Glutamatergic neuron (in vitro differentiated cells): ENCODE data around the gene PARS2. TPM values are rescaled to one million over a fixed set of nuclear protein-coding genes. Genes with fewer than 3 reads are reported as not detected.

Experiments
- DNase-seq: peaks from one replicate; pipeline ENCODE4 v3.0.0; 2022
- H3K27ac Mint-ChIP-seq: one replicate; pipeline ENCODE4 v1.8.0; 2020; ENCODE audit warnings: mild to moderate bottlenecking, mixed read lengths, inconsistent platforms; ENCODE audit not compliant: unreplicated experiment
- H3K27me3 Mint-ChIP-seq: one replicate; pipeline ENCODE4 v1.8.0; 2020; ENCODE audit warnings: mild to moderate bottlenecking, moderate library complexity, mixed read lengths, inconsistent platforms; ENCODE audit not compliant: unreplicated experiment
- H3K36me3 Mint-ChIP-seq: one replicate; pipeline ENCODE4 v1.8.0; 2020; ENCODE audit warnings: mild to moderate bottlenecking, mixed read lengths, inconsistent platforms; ENCODE audit not compliant: unreplicated experiment
- H3K4me1 Mint-ChIP-seq: one replicate; pipeline ENCODE4 v1.8.0; 2020; ENCODE audit warnings: mild to moderate bottlenecking, low read depth, mixed read lengths, inconsistent platforms; ENCODE audit not compliant: unreplicated experiment
- H3K4me3 Mint-ChIP-seq: one replicate; pipeline ENCODE4 v1.8.0; 2020; ENCODE audit warnings: mild to moderate bottlenecking, mixed read lengths, inconsistent platforms; ENCODE audit not compliant: unreplicated experiment
- H3K9me3 Mint-ChIP-seq: one replicate; pipeline ENCODE4 v1.8.0; 2020; ENCODE audit warnings: mild to moderate bottlenecking, moderate library complexity, mixed read lengths, inconsistent platforms; ENCODE audit not compliant: unreplicated experiment
- total RNA-seq: library from RNA; stranded (reverse); fragmentation: NEBNext Ultra II Directional; extraction: Animal tissue kit (Norgen Biotek cat#: 25700); gene quantifications from one replicate; pipeline ENCODE4 v1.2.1, GENCODE V29; 2021; ENCODE audit not compliant: unreplicated experiment
- TF ChIP-seq, protein P1 (sequence below): fragments of 200-600 bp; sonication (generic); IDR thresholded peaks from one replicate; pipeline ENCODE4 v1.5.0; 2021; ENCODE audit not compliant: partially characterized antibody, unreplicated experiment

The PARS2 gene
- total RNA-seq, 1 donor from 2014 or later = 4.2 TPM

- TF ChIP-seq, protein P1, sequence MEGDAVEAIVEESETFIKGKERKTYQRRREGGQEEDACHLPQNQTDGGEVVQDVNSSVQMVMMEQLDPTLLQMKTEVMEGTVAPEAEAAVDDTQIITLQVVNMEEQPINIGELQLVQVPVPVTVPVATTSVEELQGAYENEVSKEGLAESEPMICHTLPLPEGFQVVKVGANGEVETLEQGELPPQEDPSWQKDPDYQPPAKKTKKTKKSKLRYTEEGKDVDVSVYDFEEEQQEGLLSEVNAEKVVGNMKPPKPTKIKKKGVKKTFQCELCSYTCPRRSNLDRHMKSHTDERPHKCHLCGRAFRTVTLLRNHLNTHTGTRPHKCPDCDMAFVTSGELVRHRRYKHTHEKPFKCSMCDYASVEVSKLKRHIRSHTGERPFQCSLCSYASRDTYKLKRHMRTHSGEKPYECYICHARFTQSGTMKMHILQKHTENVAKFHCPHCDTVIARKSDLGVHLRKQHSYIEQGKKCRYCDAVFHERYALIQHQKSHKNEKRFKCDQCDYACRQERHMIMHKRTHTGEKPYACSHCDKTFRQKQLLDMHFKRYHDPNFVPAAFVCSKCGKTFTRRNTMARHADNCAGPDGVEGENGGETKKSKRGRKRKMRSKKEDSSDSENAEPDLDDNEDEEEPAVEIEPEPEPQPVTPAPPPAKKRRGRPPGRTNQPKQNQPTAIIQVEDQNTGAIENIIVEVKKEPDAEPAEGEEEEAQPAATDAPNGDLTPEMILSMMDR = no peak
- Mint-ChIP-seq H3K27me3 (peaks cover 16% of the 10 kb centered on the region), H3K9me3 (peaks cover 4% of the 10 kb centered on the region), H3K27ac (no peak overlapping the region), H3K4me1 (peaks cover 3% of the 10 kb centered on the region), H3K36me3 (no peaks in the 10 kb centered on the region), H3K4me3 (no peak overlapping the region)
- no peak for DNase-seq
Observed at GRCh38 chr1:54786778-54787177, 22.5 kb upstream of the PARS2 start.

GRCh38 chr1:54784066-54784465 is 19.7 kb upstream of the PARS2 start:
- H3K36me3 Mint-ChIP-seq = peaks cover 5% of the 10 kb centered on the region
- H3K27ac Mint-ChIP-seq = no peak overlapping the region
- no peak for DNase-seq
- no peak overlapping the region for H3K4me3 Mint-ChIP-seq
- no peaks in the 10 kb centered on the region for H3K4me1 Mint-ChIP-seq
- peaks cover 6% of the 10 kb centered on the region for H3K9me3 Mint-ChIP-seq
- H3K27me3 Mint-ChIP-seq = peaks cover 14% of the 10 kb centered on the region
- TF ChIP-seq, protein P1 = no peak

- H3K27me3 Mint-ChIP-seq = peaks cover 14% of the 10 kb centered on the region
Observed at GRCh38 chr1:54782588-54782987, 18.3 kb upstream of the PARS2 start.

GRCh38 chr1:54782156-54782555 is 17.8 kb upstream of the PARS2 start:
- H3K27me3 Mint-ChIP-seq = peaks cover 14% of the 10 kb centered on the region
- H3K9me3 Mint-ChIP-seq = peaks cover 4% of the 10 kb centered on the region
- H3K4me3 Mint-ChIP-seq = peak overlapping the region; percentile 63
- no peak for DNase-seq
- H3K36me3 Mint-ChIP-seq = peaks cover 5% of the 10 kb centered on the region
- TF ChIP-seq, protein P1 = no peak
- H3K4me1 Mint-ChIP-seq = peaks cover under 1% of the 10 kb centered on the region
- no peak overlapping the region for H3K27ac Mint-ChIP-seq

More at GRCh38 chr1:54782588-54782987, 18.3 kb upstream of the PARS2 start:
- DNase-seq = no peak
- Mint-ChIP-seq H3K4me3 (no peak overlapping the region), H3K27ac (no peak overlapping the region), H3K36me3 (peaks cover 5% of the 10 kb centered on the region), H3K9me3 (peaks cover 6% of the 10 kb centered on the region), H3K4me1 (no peaks in the 10 kb centered on the region)
- TF ChIP-seq, protein P1 = no peak

DNA sequence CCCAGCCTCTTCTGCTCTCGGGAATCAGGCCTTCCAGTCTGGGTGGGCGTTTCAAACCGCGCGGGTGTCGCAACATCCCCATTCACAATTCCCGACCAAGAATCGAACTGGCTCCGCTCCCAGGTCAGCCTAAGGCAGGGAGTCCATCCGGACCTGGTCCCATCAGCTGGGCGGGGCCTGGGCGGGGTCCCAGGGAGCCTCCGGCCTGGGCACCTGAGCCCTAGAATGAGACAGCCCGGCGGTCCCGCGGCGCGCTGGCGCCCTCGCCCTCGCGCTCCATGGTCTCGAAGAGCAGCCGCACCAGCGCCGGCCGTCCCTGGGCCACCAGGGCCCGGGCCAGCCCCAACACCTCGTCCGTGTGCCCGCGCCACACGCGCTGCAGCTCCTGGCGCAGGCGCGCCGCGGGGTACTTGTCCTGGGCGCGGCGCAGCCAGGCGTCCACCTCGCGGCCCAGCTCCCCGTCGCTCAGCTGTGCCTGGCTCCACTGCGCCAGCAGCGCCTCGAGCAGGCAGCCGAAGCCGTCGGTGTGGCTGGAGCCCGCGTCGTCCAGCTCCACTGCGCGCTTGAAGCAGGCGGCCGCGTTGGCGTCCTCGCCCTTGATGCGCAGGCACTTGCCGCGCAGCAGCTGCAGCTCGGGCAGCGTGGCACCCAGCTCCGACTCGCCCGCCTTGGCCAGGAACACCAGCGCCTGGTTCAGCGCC is 16.9 kb upstream of the PARS2 start:
- TF ChIP-seq, protein P1 = no peak
- peak; percentile 64 for DNase-seq
- peaks cover 14% of the 10 kb centered on the region for H3K27me3 Mint-ChIP-seq
- H3K9me3 Mint-ChIP-seq = peaks cover 2% of the 10 kb centered on the region
- peaks cover 4% of the 10 kb centered on the region for H3K4me1 Mint-ChIP-seq
- peaks cover 5% of the 10 kb centered on the region for H3K36me3 Mint-ChIP-seq
- peak overlapping the region; percentile 63 for H3K4me3 Mint-ChIP-seq
- no peak overlapping the region for H3K27ac Mint-ChIP-seq
